ENCODE data around the gene IFI27. TPM values are rescaled to one million over a fixed set of nuclear protein-coding genes. Genes with fewer than 3 reads are reported as not detected.

IFI27 gene
- total and polyA plus RNA-seq, 2 of the 8 experiments (the other 6 are each of a cell fraction or from before 2014, with no cell fraction given) = 0.76 to 2.2 TPM

GRCh38 chr14:94142247-94142646 lies 31.7 kb downstream of the IFI27 start (continued):
- TF ChIP-seq CHD7 (IDR thresholded peaks at IDR 0.05; ENCODE audit: insufficient replicate concordance, low read length) = no peak
- no peak for TF ChIP-seq USF2 (IDR thresholded peaks at IDR 0.05; ENCODE audit: low read length)
- TF ChIP-seq CBX5 (IDR thresholded peaks at IDR 0.05; ENCODE audit: low read depth, low read length) = no peak
- no peak for TF ChIP-seq HDAC2 (IDR thresholded peaks at IDR 0.05; ENCODE audit: borderline replicate concordance in 1 of 2, low read depth in 2 of 2, low read length in 2 of 2)
- no peak for TF ChIP-seq E2F6 (IDR thresholded peaks at IDR 0.05)
- no peak for TF ChIP-seq GTF2F1 (IDR thresholded peaks at IDR 0.05; ENCODE audit: borderline replicate concordance, low read depth, low read length)
- no peak for TF ChIP-seq SUZ12 (IDR thresholded peaks at IDR 0.05; ENCODE audit: low read length)
- TF ChIP-seq SIN3A (conservative IDR thresholded peaks at IDR 0.05 in 1 of 2, IDR thresholded peaks at IDR 0.05 in 1 of 2; ENCODE audit: low read depth in 1 of 2, low read length in 2 of 2) = no peak
